GM13976 (cell line): Measurements from ENCODE around the gene ANXA2R.

Source experiments
- DNase-seq: peaks from one replicate; pipeline ENCODE4 v3.0.0; 2012; ENCODE audit warnings: low spot score
- in situ Hi-C: fragments of 300-500 bp; cut with MboI; formaldehyde crosslinking; loops from one replicate; pipeline ENCODE4 v1.12.0; 2022; ENCODE audit warnings: low sequenced_read_pairs, mixed read lengths, inconsistent platforms; ENCODE audit not compliant: unreplicated experiment
- TF ChIP-seq, protein P1 (sequence below): IDR thresholded peaks from 2 replicates; pipeline ENCODE4 v1.5.1; 2012; ENCODE audit warnings: borderline replicate concordance, mild to moderate bottlenecking; ENCODE audit not compliant: insufficient read depth; ENCODE audit errors: extremely low read depth, missing control alignments, control extremely low read depth

Gene ANXA2R

DNA sequence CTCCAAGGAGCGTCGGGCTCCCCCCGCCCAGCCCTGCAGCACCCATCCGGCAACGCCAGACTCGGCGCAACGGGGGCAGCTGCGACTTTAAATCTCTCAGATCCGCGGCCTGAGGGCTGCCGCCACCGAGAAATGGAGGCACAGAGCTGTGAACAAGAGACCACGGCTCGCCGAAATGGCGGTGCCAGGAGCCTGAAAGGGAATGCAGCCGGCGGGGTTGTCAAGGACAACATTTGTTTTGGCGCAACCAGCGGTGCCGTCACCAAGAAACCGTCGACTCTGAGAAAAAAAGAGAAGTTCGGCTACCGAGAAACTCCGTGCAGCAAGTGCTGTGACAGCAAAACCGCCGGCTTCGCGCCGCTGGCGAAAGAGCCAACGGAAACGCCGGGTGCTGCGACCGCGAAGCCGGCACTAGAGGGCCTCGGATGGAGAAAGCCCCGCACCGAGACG, 2.1 kb upstream of the ANXA2R start:
- DNase-seq = peak; percentile 76
- TF ChIP-seq, protein P1, sequence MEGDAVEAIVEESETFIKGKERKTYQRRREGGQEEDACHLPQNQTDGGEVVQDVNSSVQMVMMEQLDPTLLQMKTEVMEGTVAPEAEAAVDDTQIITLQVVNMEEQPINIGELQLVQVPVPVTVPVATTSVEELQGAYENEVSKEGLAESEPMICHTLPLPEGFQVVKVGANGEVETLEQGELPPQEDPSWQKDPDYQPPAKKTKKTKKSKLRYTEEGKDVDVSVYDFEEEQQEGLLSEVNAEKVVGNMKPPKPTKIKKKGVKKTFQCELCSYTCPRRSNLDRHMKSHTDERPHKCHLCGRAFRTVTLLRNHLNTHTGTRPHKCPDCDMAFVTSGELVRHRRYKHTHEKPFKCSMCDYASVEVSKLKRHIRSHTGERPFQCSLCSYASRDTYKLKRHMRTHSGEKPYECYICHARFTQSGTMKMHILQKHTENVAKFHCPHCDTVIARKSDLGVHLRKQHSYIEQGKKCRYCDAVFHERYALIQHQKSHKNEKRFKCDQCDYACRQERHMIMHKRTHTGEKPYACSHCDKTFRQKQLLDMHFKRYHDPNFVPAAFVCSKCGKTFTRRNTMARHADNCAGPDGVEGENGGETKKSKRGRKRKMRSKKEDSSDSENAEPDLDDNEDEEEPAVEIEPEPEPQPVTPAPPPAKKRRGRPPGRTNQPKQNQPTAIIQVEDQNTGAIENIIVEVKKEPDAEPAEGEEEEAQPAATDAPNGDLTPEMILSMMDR = peak; percentile 24
- in situ Hi-C loops = no loop called here

DNA sequence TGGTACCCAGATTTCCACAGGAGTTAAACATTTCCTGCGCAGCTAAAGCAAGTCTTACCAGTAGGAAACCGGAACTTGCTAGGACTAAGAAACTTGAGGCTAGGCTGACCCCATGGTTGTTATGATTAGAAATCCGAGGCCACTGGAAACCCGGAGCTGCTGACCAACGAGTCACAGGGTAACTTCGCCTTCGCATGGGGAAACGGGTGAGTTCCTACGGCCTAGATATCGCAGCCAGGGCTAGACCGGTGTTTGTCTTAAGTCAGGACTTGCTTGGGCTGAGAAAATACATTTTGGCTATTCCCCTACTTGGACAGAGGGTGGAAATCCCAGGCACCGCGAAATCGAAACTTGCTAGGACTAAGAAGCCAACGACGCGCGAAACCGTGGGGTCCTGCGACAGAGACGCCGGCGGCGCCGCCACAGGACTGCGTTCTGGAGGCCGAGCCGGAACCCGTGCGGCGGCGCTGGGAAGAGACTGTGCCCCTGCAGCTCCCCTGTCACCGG, 1.6 kb upstream of the ANXA2R start:
- TF ChIP-seq, protein P1 = no peak
- DNase-seq = no peak
- in situ Hi-C loops = no loop called here

GRCh38 chr5:43041110-43041668, 1.1 kb upstream of the ANXA2R start:
- in situ Hi-C loops = no loop called here
- no peak for DNase-seq
- TF ChIP-seq, protein P1 = no peak

GRCh38 chr5:43039471-43040286, 440 bp downstream of the ANXA2R start:
- TF ChIP-seq, protein P1 = peak; percentile 34
- in situ Hi-C loops = no loop called here
- DNase-seq = no peak

- TF ChIP-seq, protein P1 = no peak
- no peak for DNase-seq
- in situ Hi-C loops = no loop called here
These were observed 1.0 kb downstream of the ANXA2R start for GRCh38 chr5:43039152-43039470.

DNA sequence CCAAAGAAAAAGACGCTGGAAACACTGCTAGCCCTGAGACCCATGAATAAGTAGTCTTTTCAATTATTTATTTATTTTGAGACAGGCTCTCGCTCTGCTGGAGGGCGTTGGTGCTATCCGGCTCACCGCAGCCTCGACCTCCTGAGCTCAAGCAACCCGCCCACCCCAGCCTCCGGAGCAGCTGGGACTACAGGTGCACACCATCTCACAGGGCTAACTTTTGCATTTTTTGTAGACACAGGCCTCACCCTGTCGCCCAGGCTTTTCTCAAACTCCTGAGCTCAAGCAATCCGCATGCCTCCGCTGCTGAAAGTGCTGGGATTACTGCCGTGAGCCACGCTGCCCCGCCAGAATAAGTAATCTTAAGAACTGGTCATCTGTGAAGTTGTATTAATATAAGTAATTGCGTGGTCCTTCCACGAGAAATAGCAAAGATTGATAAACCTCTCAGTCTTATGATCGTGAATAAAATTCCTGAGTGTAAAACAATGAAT, 1.6 kb downstream of the ANXA2R start:
- in situ Hi-C loops = no loop called here
- TF ChIP-seq, protein P1 = no peak
- DNase-seq = no peak
